A549 (cell line): ENCODE data around the gene RBBP5. TPM values are rescaled to one million over a fixed set of nuclear protein-coding genes. Genes with fewer than 3 reads are reported as not detected.

Experiments used
- ATAC-seq, 2 experiments: fragments of 200-7000 bp in 1 of 2; fragments of >200 bp in 1 of 2; cut with Nextera tagmentation in 1 of 2; cut with Tn5 transposase in 1 of 2; 3 replicates each; pipeline versions ENCODE4 v1.8.0 to v1.9.1; 2018 to 2020; ENCODE audit warnings: mild to moderate bottlenecking in 1 of 2, moderate library complexity in 1 of 2
- CTCF ChIA-PET: fragments of 300-600 bp; sonication (Branson Sonifier 250); formaldehyde crosslinking; extraction: SDS; loops from one replicate; lab custom pipeline; 2021; ENCODE audit warnings: antibody characterized with exemption, inconsistent platforms; lab: Yijun Ruan, JAX
- POLR2A ChIA-PET: fragments of 350-600 bp; formaldehyde crosslinking; extraction: SDS; loops from one replicate; lab custom pipeline; 2021; ENCODE audit warnings: antibody characterized with exemption, inconsistent platforms; lab: Yijun Ruan, JAX
- DNase-seq, 2 experiments: peaks; one replicate each; pipeline versions ENCODE4 v3.0.0 to v3.0.0-alpha.2; 2011 to 2016; ENCODE audit warnings: low read depth in 1 of 2, low spot score in 1 of 2
- FAIRE-seq: peaks from 2 replicates; lab custom pipeline; 2011; peaks lifted over from hg19 to GRCh38; lab: Jason Lieb, UNC
- H3K27ac ChIP-seq, 2 experiments: fragments of >200 bp; sonication (Bioruptor Twin); formaldehyde crosslinking; 3 replicates each; pipeline ENCODE4 v1.5.1; 2016 to 2017
- H3K4me1 ChIP-seq: fragments of >200 bp; sonication (Bioruptor Twin); formaldehyde crosslinking; 3 replicates; pipeline ENCODE4 v1.6.1; 2016
- H3K4me2 ChIP-seq: fragments of >200 bp; sonication (Bioruptor Twin); formaldehyde crosslinking; 3 replicates; pipeline ENCODE4 v1.6.1; 2016
- H3K4me3 ChIP-seq: fragments of >200 bp; sonication (Bioruptor Twin); formaldehyde crosslinking; 3 replicates; pipeline ENCODE4 v1.5.1; 2016
- H3K9me3 ChIP-seq: fragments of >200 bp; sonication (Bioruptor Twin); formaldehyde crosslinking; 3 replicates; pipeline ENCODE4 v1.6.1; 2016
- BHLHE40 ChIP-seq: IDR thresholded peaks from 2 replicates; pipeline ENCODE4 v1.6.1; 2012; ENCODE audit warnings: low read depth, low read length, inconsistent platforms
- CBX8 ChIP-seq: fragments of 200-600 bp; sonication (generic); IDR thresholded peaks from 2 replicates; pipeline ENCODE4 v1.6.1; 2016
- CHD2 ChIP-seq: fragments of 150-350 bp; IDR thresholded peaks from 2 replicates; pipeline ENCODE4 v1.6.1; 2014; ENCODE audit warnings: low read length; ENCODE audit not compliant: partially characterized antibody
- ELK1 ChIP-seq: fragments of 150-350 bp; IDR thresholded peaks from 2 replicates; pipeline ENCODE4 v1.6.1; 2014; ENCODE audit warnings: low read depth, mild to moderate bottlenecking, low read length
- EP300 ChIP-seq, 2 experiments: fragments of >200 bp; sonication (Bioruptor Twin); formaldehyde crosslinking; IDR thresholded peaks; 2 replicates in 1 of 2; 3 replicates in 1 of 2; pipeline ENCODE4 v1.6.1; 2016 to 2017
- FOSB ChIP-seq: fragments of 250-450 bp; sonication (Bioruptor Pico); IDR thresholded peaks from 2 replicates; pipeline ENCODE4 v1.5.0; 2020; ENCODE audit warnings: mild to moderate bottlenecking, moderate library complexity
- FOXS1 ChIP-seq: fragments of 250-450 bp; sonication (Bioruptor Pico); IDR thresholded peaks from 2 replicates; pipeline ENCODE4 v1.5.0; 2020; ENCODE audit warnings: mild to moderate bottlenecking, moderate library complexity
- GATA3 ChIP-seq: IDR thresholded peaks from 2 replicates; pipeline ENCODE4 v1.6.1; 2012; ENCODE audit warnings: borderline replicate concordance
- HDAC2 ChIP-seq: fragments of 200-600 bp; sonication (generic); IDR thresholded peaks from 2 replicates; pipeline ENCODE4 v1.6.1; 2016
- HES2 ChIP-seq: fragments of >200 bp; sonication (Bioruptor Twin); formaldehyde crosslinking; IDR thresholded peaks from 2 replicates; pipeline ENCODE4 v1.6.1; 2016
- HEYL ChIP-seq: fragments of 250-450 bp; sonication (Bioruptor Pico); IDR thresholded peaks from 2 replicates; pipeline ENCODE4 v1.8.0; 2021; ENCODE audit warnings: mild to moderate bottlenecking, moderate library complexity
- HMGXB4 ChIP-seq: fragments of 250-450 bp; sonication (Bioruptor Pico); IDR thresholded peaks from 2 replicates; pipeline ENCODE4 v1.5.0; 2021; ENCODE audit warnings: mild to moderate bottlenecking, moderate library complexity, borderline replicate concordance
- HOXB13 ChIP-seq: fragments of 250-450 bp; sonication (Bioruptor Pico); IDR thresholded peaks from 2 replicates; pipeline ENCODE4 v1.5.0; 2020; ENCODE audit warnings: low read depth, mild to moderate bottlenecking, moderate library complexity
- JUN ChIP-seq, 2 experiments: fragments of >200 bp; sonication (Bioruptor Twin); formaldehyde crosslinking; IDR thresholded peaks; 2 replicates in 1 of 2; 3 replicates in 1 of 2; pipeline ENCODE4 v1.6.1; 2016 to 2017
- JUNB ChIP-seq: fragments of >200 bp; sonication (Bioruptor Twin); formaldehyde crosslinking; IDR thresholded peaks from 2 replicates; pipeline ENCODE4 v1.6.1; 2016
- KDM1A ChIP-seq: fragments of 200-600 bp; sonication (generic); IDR thresholded peaks from 2 replicates; pipeline ENCODE4 v1.6.1; 2016; ENCODE audit warnings: low read depth, mild to moderate bottlenecking
- NPAS2 ChIP-seq: fragments of 250-450 bp; sonication (Bioruptor Pico); IDR thresholded peaks from 2 replicates; pipeline ENCODE4 v1.8.0; 2022; ENCODE audit warnings: mild to moderate bottlenecking, moderate library complexity, borderline replicate concordance
- NR3C1 ChIP-seq: fragments of >200 bp; sonication (Bioruptor Twin); formaldehyde crosslinking; IDR thresholded peaks from 3 replicates; pipeline ENCODE4 v1.6.1; 2017
- PBX3 ChIP-seq: IDR thresholded peaks from 2 replicates; pipeline ENCODE4 v1.6.1; 2012
- POLR2AphosphoS2 ChIP-seq: conservative IDR thresholded peaks from 2 replicates; pipeline ENCODE4 v1.6.1; 2012; ENCODE audit warnings: low read length, improper control_type of control experiment, inconsistent platforms
- RAD21 ChIP-seq, 2 experiments: fragments of >200 bp in 1 of 2; sonication (Bioruptor Twin) in 1 of 2; formaldehyde crosslinking in 1 of 2; IDR thresholded peaks in 1 of 2; conservative IDR thresholded peaks in 1 of 2; 2 replicates in 1 of 2; 3 replicates in 1 of 2; pipeline ENCODE4 v1.6.1; 2012 to 2018; ENCODE audit warnings: inconsistent platforms in 1 of 2
- RARB ChIP-seq: fragments of 250-450 bp; sonication (Bioruptor Pico); IDR thresholded peaks from 2 replicates; pipeline ENCODE4 v1.8.0; 2021; ENCODE audit warnings: mild to moderate bottlenecking, moderate library complexity
- RNF2 ChIP-seq: fragments of 200-600 bp; sonication (generic); IDR thresholded peaks from 2 replicates; pipeline ENCODE4 v1.6.1; 2016; ENCODE audit warnings: low read depth, mild to moderate bottlenecking, antibody characterized with exemption, moderate library complexity, borderline replicate concordance
- SMC3 ChIP-seq: fragments of >200 bp; sonication (Bioruptor Twin); formaldehyde crosslinking; IDR thresholded peaks from 3 replicates; pipeline ENCODE4 v1.6.1; 2018; ENCODE audit warnings: inconsistent platforms
- USF2 ChIP-seq: fragments of 450-650 bp; IDR thresholded peaks from 2 replicates; pipeline ENCODE4 v1.6.1; 2014; ENCODE audit warnings: antibody characterized with exemption
- ZFP36 ChIP-seq: fragments of 450-650 bp; IDR thresholded peaks from 2 replicates; pipeline ENCODE4 v1.6.1; 2014; ENCODE audit warnings: borderline replicate concordance; ENCODE audit not compliant: partially characterized antibody
- ZNF302 ChIP-seq: fragments of 250-450 bp; sonication (Bioruptor Pico); IDR thresholded peaks from 2 replicates; pipeline ENCODE4 v1.9.0; 2021; ENCODE audit warnings: inconsistent platforms, mild to moderate bottlenecking, moderate library complexity
- ZSCAN20 ChIP-seq: fragments of 250-450 bp; sonication (Bioruptor Pico); IDR thresholded peaks from 2 replicates; pipeline ENCODE4 v1.8.0; 2022; ENCODE audit warnings: mild to moderate bottlenecking, moderate library complexity
- WGBS: methylation state at CpG from one replicate; pipeline ENCODE4 v1.1.6; 2017; ENCODE audit errors: missing lambda C conversion rate; 5-methylcytosine and 5-hydroxymethylcytosine counted together
- polyA plus RNA-seq, 4 experiments: library from polyadenylated mRNA; depleted of rRNA in 3 of 4; stranded (reverse); fragments of >200 nt; fragmentation: RNase III in 1 of 4; extraction: RNeasy Plus Mini Kit Qiagen cat#74134 plus additional on column Dnase treatment in 1 of 4; gene quantifications; 2 replicates in 3 of 4; 3 replicates in 1 of 4; pipeline ENCODE4 v1.2.3, GENCODE V29; 2011 to 2017

The RBBP5 gene
- polyA plus RNA-seq, 2 of the 4 experiments (the other 2 are of a cell fraction) = 15.9 to 21.8 TPM

GRCh38 chr1:205133287-205133686 lies 11.5 kb upstream of the RBBP5 start:
- Histone ChIP-seq H3K27ac (no peak overlapping the region), H3K4me1 (no peaks in the 10 kb centered on the region), H3K4me3 (no peak overlapping the region), H3K4me2 (no peak overlapping the region), H3K9me3 (no peaks in the 10 kb centered on the region)
- ChIA-PET POLR2A (no interaction called here), CTCF (interaction anchor here (0.8 to 3.5 kb wide), 4 partner anchors 8 to 157 kb away, joined by 3 to 22 read pairs (median 3); partner anchors contain the start of gene RBBP5)
- no peak for DNase-seq
- 13% methylated on average over 1 of the region's 1 CpG for WGBS
- no peak for FAIRE-seq
- no peak for ATAC-seq
- no peak for TF ChIP-seq KDM1A
- TF ChIP-seq PBX3 = no peak
- TF ChIP-seq HMGXB4 (CRISPR knock-in tag) = no peak
- TF ChIP-seq HES2 = no peak
- no peak for TF ChIP-seq ZSCAN20 (CRISPR knock-in tag)
- no peak for TF ChIP-seq NR3C1
- no peak for TF ChIP-seq JUN (IDR thresholded peaks at IDR 0.05)
- no peak for TF ChIP-seq CHD2
- TF ChIP-seq ELK1 = no peak
- TF ChIP-seq HDAC2 = no peak
- TF ChIP-seq EP300 (IDR thresholded peaks at IDR 0.05) = no peak
- no peak for TF ChIP-seq HEYL
- TF ChIP-seq FOXS1 (CRISPR knock-in tag) = no peak
- TF ChIP-seq ZFP36 = no peak
- no peak for TF ChIP-seq BHLHE40

GRCh38 chr1:205129447-205130029 lies 7.8 kb upstream of the RBBP5 start:
- POLR2A ChIA-PET = no interaction called here
- no peak overlapping the region for H3K4me3 ChIP-seq
- no peak for DNase-seq
- WGBS = 62% methylated on average over 4 of the region's 4 CpGs
- no peak for FAIRE-seq
- H3K4me1 ChIP-seq = no peaks in the 10 kb centered on the region
- H3K27ac ChIP-seq = no peak overlapping the region
- no peaks in the 10 kb centered on the region for H3K9me3 ChIP-seq
- CTCF ChIA-PET = interaction anchor here (1.1 to 3.5 kb wide), 5 partner anchors 12 to 140 kb away, joined by 3 to 22 read pairs (median 4); no protein-coding TSS in a partner anchor
- no peak for ATAC-seq
- TF ChIP-seq SMC3 = no peak
- no peak for TF ChIP-seq POLR2AphosphoS2
- no peak for TF ChIP-seq ZNF302 (CRISPR knock-in tag)
- no peak for TF ChIP-seq NPAS2 (CRISPR knock-in tag)
- no peak for TF ChIP-seq RNF2
- TF ChIP-seq JUNB = no peak
- no peak for TF ChIP-seq CBX8
- no peak for TF ChIP-seq JUN (IDR thresholded peaks at IDR 0.05)
- TF ChIP-seq HES2 = no peak
- TF ChIP-seq GATA3 = no peak
- TF ChIP-seq RAD21 (conservative IDR thresholded peaks at IDR 0.05 in 1 of 2, IDR thresholded peaks at IDR 0.05 in 1 of 2) = no peak
- no peak for TF ChIP-seq HEYL
- TF ChIP-seq FOSB (CRISPR knock-in tag) = no peak
- TF ChIP-seq ZSCAN20 (CRISPR knock-in tag) = no peak
- TF ChIP-seq HMGXB4 (CRISPR knock-in tag) = no peak
- TF ChIP-seq HOXB13 (CRISPR knock-in tag) = no peak
- TF ChIP-seq RARB (CRISPR knock-in tag) = no peak
- TF ChIP-seq EP300 (IDR thresholded peaks at IDR 0.05) = no peak
- TF ChIP-seq USF2 = no peak
- no peak overlapping the region for H3K4me2 ChIP-seq
